Psoas muscle (tissue), 8 donors: ENCODE measurements around the gene SELENOO. TPM values are rescaled to one million over a fixed set of nuclear protein-coding genes. Genes with fewer than 3 reads are reported as not detected.
A peak's percentile ranks its signal among the peaks of the same experiment; 100 is the strongest.
"Not testable (repeated sequence)": the region's sequence is repeated elsewhere in the genome, so short reads cannot be mapped to it uniquely, and the experiment has no call there.

Experiments used
- ATAC-seq, 4 donors: fragments of 200-7000 bp; cut with Tn5 transposase; one replicate each; pipeline ENCODE4 v1.9.1; 2020; ENCODE audit warnings: moderate library complexity in 3 of 4, mild to moderate bottlenecking in 2 of 4
- DNase-seq, 2 donors: peaks; one replicate each; pipeline ENCODE4 v3.0.0-alpha.2; 2020
- H3K27ac ChIP-seq: fragments of 200-600 bp; one replicate; pipeline ENCODE4 v1.8.0; 2022
- H3K27me3 ChIP-seq, 3 donors: fragments of 200-600 bp in 1 of 3; one replicate each; pipeline versions ENCODE4 v1.6.1 to v1.8.0; 2013 to 2022; ENCODE audit warnings: low read length in 2 of 3, mild to moderate bottlenecking in 2 of 3, moderate library complexity in 1 of 3; ENCODE audit not compliant: insufficient read depth in 3 of 3
- H3K36me3 ChIP-seq, 2 donors: fragments of 200-600 bp in 1 of 2; one replicate each; pipeline versions ENCODE4 v1.6.1 to v1.8.0; 2013 to 2022; ENCODE audit warnings: low read depth in 1 of 2, mild to moderate bottlenecking in 1 of 2, moderate library complexity in 1 of 2; ENCODE audit not compliant: insufficient read depth in 1 of 2
- H3K4me1 ChIP-seq: fragments of 200-600 bp; one replicate; pipeline ENCODE4 v1.8.0; 2022
- H3K4me3 ChIP-seq: fragments of 200-600 bp; one replicate; pipeline ENCODE4 v1.8.0; 2022; ENCODE audit warnings: mild to moderate bottlenecking
- H3K9me3 ChIP-seq: fragments of 200-600 bp; one replicate; pipeline ENCODE4 v1.8.0; 2022
- CTCF ChIP-seq: fragments of 200-600 bp; IDR thresholded peaks from one replicate; pipeline ENCODE4 v1.8.0; 2022; ENCODE audit warnings: antibody characterized with exemption
- WGBS, 3 donors: extraction: QIAGEN DNeasy Blood & Tissue Kit; methylation state at CpG; one replicate each; pipeline versions ENCODE4 v1.1.6 to v1.1.7; 2013; 5-methylcytosine and 5-hydroxymethylcytosine counted together
- intact Hi-C, 2 donors: fragments of 100-400 bp; cut with DNase I; formaldehyde crosslinking; loops; one replicate each; pipeline versions ENCODE4 v1.11.0 to v1.14.2; 2022
- polyA plus RNA-seq, 3 donors: library from polyadenylated mRNA; stranded (reverse); fragments of 200-250 nt; gene quantifications; one replicate each; pipeline ENCODE4 v1.2.3, GENCODE V29; 2013
- total RNA-seq, 4 donors: library from RNA; stranded (reverse); fragmentation: NEBNext Ultra II Directional in 2 of 4; extraction: Animal tissue kit (Norgen Biotek cat#: 25700) in 2 of 4; gene quantifications; one replicate each; pipeline versions ENCODE4 v1.2.1 to v1.2.4, GENCODE V29; 2021 to 2023
- donor health status: healthy with polysubstance abuse.
- donor health status: DM: no; HTN: no; CAD: no; lungs with moderate emphysema.
- donor health status: Bipolar disorder and iron deficiency.
- donor health status: healthy.
- donor health status: DM: yes; HTN: yes; CAD: no.
- donor health status: DM: no; HTN: no; CAD: no.
- donor health status: DM: no; HTN: no; CAD: no.
- donor health status: DM: yes; HTN: yes; CAD: no.

The SELENOO gene
- total and polyA plus RNA-seq, 7 donors: 10.0 to 26.6 (median 20.0) TPM

GRCh38 chr22:50165436-50166123 lies 35.2 kb upstream of the SELENOO start:
- Histone ChIP-seq H3K27me3 (peaks cover 0 to 23% (median 9%) of the 10 kb centered on the region in 3 donors), H3K4me1 (no peaks in the 10 kb centered on the region), H3K4me3 (no peak overlapping the region), H3K27ac (no peak overlapping the region), H3K9me3 (no peaks in the 10 kb centered on the region), H3K36me3 (no peaks in the 10 kb centered on the region)
- intact Hi-C loops: no loop called here
- no peak for ATAC-seq
- 91 to 93% (median 93%) methylated on average over 28 of the region's 28 CpGs for WGBS, 3 donors
- TF ChIP-seq CTCF: no peak
- no peak for DNase-seq

- no peak for TF ChIP-seq CTCF
- Histone ChIP-seq H3K9me3 (no peaks in the 10 kb centered on the region), H3K27me3 (peaks cover 0 to 37% (median 8%) of the 10 kb centered on the region in 3 donors), H3K36me3 (no peaks in the 10 kb centered on the region), H3K4me3 (no peak overlapping the region), H3K27ac (no peak overlapping the region), H3K4me1 (no peaks in the 10 kb centered on the region)
- DNase-seq: no peak
- 58 to 65% (median 61%) methylated on average over 11 of the region's 11 CpGs for WGBS, 3 donors
- no peak for ATAC-seq
- intact Hi-C loops: no loop called here
These were observed 32.9 kb upstream of the SELENOO start for GRCh38 chr22:50167689-50168489.

GRCh38 chr22:50168490-50169180 lies 32.2 kb upstream of the SELENOO start:
- WGBS, 3 donors: 88 to 89% (median 89%) methylated on average over 5 of the region's 5 CpGs
- H3K27me3 ChIP-seq: peaks cover 0 to 36% (median 10%) of the 10 kb centered on the region in 3 donors

GRCh38 chr22:50169181-50169759 lies 31.5 kb upstream of the SELENOO start:
- H3K4me3 ChIP-seq: peak overlapping the region; percentile 60
- H3K27ac ChIP-seq: no peak overlapping the region
- no peaks in the 10 kb centered on the region for H3K9me3 ChIP-seq
- WGBS, 3 donors: 7 to 11% (median 8%) methylated on average over 25 to 36 of the region's 36 CpGs
- no peaks in the 10 kb centered on the region for H3K36me3 ChIP-seq
- DNase-seq (no peak), ATAC-seq (no peak)
- no peak for TF ChIP-seq CTCF
- peaks cover 0 to 42% (median 10%) of the 10 kb centered on the region in 3 donors for H3K27me3 ChIP-seq
- intact Hi-C loops: no loop called here
- no peaks in the 10 kb centered on the region for H3K4me1 ChIP-seq

More at GRCh38 chr22:50168490-50169180, 32.2 kb upstream of the SELENOO start:
- DNase-seq, H3K4me3 ChIP-seq, H3K4me1 ChIP-seq, H3K9me3 ChIP-seq, H3K27ac ChIP-seq, ATAC-seq, H3K36me3 ChIP-seq, intact Hi-C loops: not testable (repeated sequence)
